HCT116 (cell line): ENCODE measurements around the gene SLC2A1. TPM values are rescaled to one million over a fixed set of nuclear protein-coding genes. Genes with fewer than 3 reads are reported as not detected.

Experiments used
- ATAC-seq: fragments of 200-7000 bp; cut with Tn5 transposase; 2 replicates; pipeline ENCODE4 v1.9.1; 2020; ENCODE audit warnings: mild to moderate bottlenecking, moderate library complexity
- BruUV-seq: library from RNA; stranded (reverse); fragments of 400-500 nt; replicated peaks from 2 replicates; lab custom pipeline; 2021; lab: Mats Ljungman, UMichigan
- CTCF ChIA-PET: fragments of 300-600 bp; sonication (Branson Sonifier 250); formaldehyde crosslinking; loops from one replicate; lab custom pipeline; 2021; ENCODE audit warnings: antibody characterized with exemption; lab: Charles Lee
- POLR2A ChIA-PET: fragments of 300-600, 350-600 bp; sonication (Branson Sonifier 250); formaldehyde crosslinking; loops from one replicate; lab custom pipeline; 2021; ENCODE audit warnings: antibody characterized with exemption; lab: Charles Lee
- RAD21 ChIA-PET, 2 experiments: fragments of 300-600 bp; sonication (Branson Sonifier 250); formaldehyde crosslinking; loops; one replicate each; lab custom pipeline; 2023; ENCODE audit warnings: low total read pairs in 2 of 2; ENCODE audit not compliant: uncharacterized antibody in 2 of 2, unreplicated experiment in 2 of 2, low non-redundant PET in 1 of 2; lab: Charles Lee
- DNase-seq: peaks from one replicate; pipeline ENCODE4 v3.0.0-alpha.2; 2010; ENCODE audit warnings: low read depth, low spot score
- H2AFZ ChIP-seq: fragments of 200-600 bp; shearing (Covaris generic), sonication (generic); 2 replicates; pipeline ENCODE4 v1.6.1; 2017; ENCODE audit warnings: low read depth, mixed run types, mixed read lengths, antibody characterized with exemption, low read length; ENCODE audit not compliant: poor library complexity, severe bottlenecking
- H3K27ac ChIP-seq: 2 replicates; pipeline ENCODE4 v1.5.1; 2012; ENCODE audit warnings: low read depth, low read length
- H3K27me3 ChIP-seq: fragments of 200-600 bp; sonication (generic); 2 replicates; pipeline ENCODE4 v1.6.1; 2016; ENCODE audit warnings: mixed run types, low read length, mixed read lengths; ENCODE audit not compliant: insufficient read depth
- H3K36me3 ChIP-seq, 2 experiments: fragments of 200-500 bp in 1 of 2; fragments of 200-600 bp in 1 of 2; sonication (Bioruptor generic) in 1 of 2; sonication (generic) in 1 of 2; 2 replicates each; pipeline versions ENCODE4 v1.5.1 to v1.6.1; 2014 to 2016; ENCODE audit warnings: low read length in 2 of 2, inconsistent platforms in 1 of 2, mixed read lengths in 1 of 2, mixed run types in 1 of 2; ENCODE audit not compliant: insufficient read depth in 2 of 2, control insufficient read depth in 1 of 2
- H3K4me1 ChIP-seq, 2 experiments: fragments of 200-600 bp in 1 of 2; sonication (generic) in 1 of 2; 2 replicates each; pipeline versions ENCODE4 v1.5.1 to v1.6.1; 2012 to 2017; ENCODE audit warnings: low read length in 2 of 2, inconsistent platforms in 1 of 2, mild to moderate bottlenecking in 1 of 2, mixed read lengths in 1 of 2, mixed run types in 1 of 2, moderate library complexity in 1 of 2; ENCODE audit not compliant: insufficient read depth in 2 of 2, control insufficient read depth in 1 of 2
- H3K4me2 ChIP-seq: fragments of 200-600 bp; sonication (generic); 2 replicates; pipeline ENCODE4 v1.6.1; 2017; ENCODE audit warnings: mixed run types, low read length, mixed read lengths
- H3K4me3 ChIP-seq, 2 experiments: fragments of 200-600 bp in 1 of 2; sonication (generic) in 1 of 2; replicated peaks in 1 of 2; 2 replicates each; pipeline ENCODE4 v1.5.1; 2011 to 2016; ENCODE audit warnings: low read length in 2 of 2, control low read depth in 1 of 2, low read depth in 1 of 2, mild to moderate bottlenecking in 1 of 2, mixed read lengths in 1 of 2, mixed run types in 1 of 2
- H3K79me2 ChIP-seq: fragments of 200-600 bp; sonication (generic); 2 replicates; pipeline ENCODE4 v1.6.1; 2017; ENCODE audit warnings: mild to moderate bottlenecking, mixed run types, low read length, moderate library complexity, mixed read lengths; ENCODE audit not compliant: insufficient read depth
- H3K9ac ChIP-seq: fragments of 200-600 bp; sonication (generic); 2 replicates; pipeline ENCODE4 v1.6.1; 2016; ENCODE audit warnings: low read length, mixed read lengths
- H3K9me2 ChIP-seq: fragments of 200-600 bp; sonication (generic), shearing (Covaris generic); 2 replicates; pipeline ENCODE4 v1.6.1; 2017; ENCODE audit warnings: mixed run types, mild to moderate bottlenecking, moderate library complexity; ENCODE audit not compliant: insufficient read depth
- H3K9me3 ChIP-seq, 2 experiments: fragments of 200-500 bp in 1 of 2; fragments of 200-600 bp in 1 of 2; sonication (Bioruptor generic) in 1 of 2; sonication (generic) in 1 of 2; 2 replicates each; pipeline ENCODE4 v1.6.1; 2014 to 2017; ENCODE audit warnings: low read length in 2 of 2, mixed read lengths in 2 of 2, inconsistent platforms in 1 of 2, low read depth in 1 of 2, mild to moderate bottlenecking in 1 of 2, mixed run types in 1 of 2, moderate library complexity in 1 of 2; ENCODE audit not compliant: control insufficient read depth in 1 of 2, insufficient read depth in 1 of 2
- H4K20me1 ChIP-seq: fragments of 200-600 bp; sonication (generic), shearing (Covaris generic); 2 replicates; pipeline ENCODE4 v1.6.1; 2017; ENCODE audit warnings: mixed run types, mild to moderate bottlenecking, moderate library complexity; ENCODE audit not compliant: insufficient read depth
- CEBPB ChIP-seq: IDR thresholded peaks from 2 replicates; pipeline ENCODE4 v1.6.1; 2012; ENCODE audit warnings: low read depth
- ELF1 ChIP-seq: IDR thresholded peaks from 2 replicates; pipeline ENCODE4 v1.6.1; 2012; ENCODE audit warnings: low read depth, borderline replicate concordance
- EZH2phosphoT487 ChIP-seq: fragments of 200-600 bp; IDR thresholded peaks from 2 replicates; pipeline ENCODE4 v1.6.1; 2018; ENCODE audit warnings: antibody characterized with exemption, borderline replicate concordance
- RAD21 ChIP-seq: IDR thresholded peaks from 2 replicates; pipeline ENCODE4 v1.6.1; 2012; ENCODE audit warnings: low read depth, mild to moderate bottlenecking
- SRF ChIP-seq: IDR thresholded peaks from 2 replicates; pipeline ENCODE4 v1.6.1; 2012; ENCODE audit warnings: low read depth
- TCF7L2 ChIP-seq: IDR thresholded peaks from 2 replicates; pipeline ENCODE4 v1.7.0; 2011; ENCODE audit warnings: borderline replicate concordance, inconsistent platforms; ENCODE audit not compliant: insufficient read depth, insufficient read length; ENCODE audit errors: extremely low read depth
- ZBTB33 ChIP-seq: IDR thresholded peaks from 2 replicates; pipeline ENCODE4 v1.6.1; 2011; ENCODE audit warnings: mild to moderate bottlenecking, low read length, moderate library complexity; ENCODE audit not compliant: insufficient replicate concordance; ENCODE audit errors: extremely low read depth
- ZFX ChIP-seq: fragments of 450-650 bp; IDR thresholded peaks from 2 replicates; pipeline ENCODE4 v1.6.1; 2017
- ZNF274 ChIP-seq: fragments of 200-500 bp; sonication (Bioruptor generic); IDR thresholded peaks from 2 replicates; pipeline ENCODE4 v1.6.1; 2014; ENCODE audit warnings: mild to moderate bottlenecking, low read depth, low read length, inconsistent platforms
- intact Hi-C: fragments of 100-400 bp; cut with micrococcal nuclease; formaldehyde crosslinking; loops from 2 replicates; pipeline ENCODE4 v1.10.0; 2022
- total RNA-seq: library from RNA; stranded (reverse); gene quantifications from one replicate; pipeline ENCODE4 v1.2.1, GENCODE V29; 2021; ENCODE audit not compliant: unreplicated experiment

Gene SLC2A1
- total RNA-seq, 1 experiment from 2014 or later: 248 TPM

DNA sequence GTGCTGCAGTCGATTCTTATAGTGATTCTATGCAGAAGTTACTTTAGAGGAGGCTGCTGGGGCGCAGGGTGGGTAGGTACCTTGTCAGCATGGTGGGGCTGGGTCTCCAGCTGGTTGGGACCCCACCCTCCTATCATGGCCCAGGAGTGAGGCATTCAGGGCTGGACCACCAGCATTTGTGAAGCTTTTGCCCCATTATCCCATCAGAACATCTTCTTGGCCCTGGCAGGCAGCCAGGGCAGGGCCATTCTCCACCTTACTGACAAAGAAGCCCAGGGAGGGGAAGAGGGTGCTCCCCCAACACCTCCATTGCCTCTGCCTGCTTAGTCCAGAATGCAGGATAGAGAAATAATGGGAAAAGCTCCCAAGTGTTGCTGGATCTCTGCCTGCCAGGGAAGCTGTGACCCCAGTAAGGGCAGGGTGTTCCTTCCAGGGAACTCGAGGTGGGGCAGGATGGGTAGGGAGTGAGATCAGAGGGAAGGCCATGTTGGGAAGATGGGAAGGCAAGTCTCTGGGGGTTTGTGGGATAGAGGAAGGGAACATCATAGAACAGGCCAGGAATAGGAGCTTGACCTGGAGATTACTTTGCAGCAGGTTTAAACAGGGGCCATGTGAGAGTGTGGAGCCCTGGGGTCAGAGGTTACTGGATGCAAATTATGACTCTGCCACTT is 16.2 kb upstream of the SLC2A1 start:
- H3K4me1 ChIP-seq: peaks cover 0 to 13% of the 10 kb centered on the region in 2 experiments; a peak in 1 of 4 replicates

More for the DNA sequence above, 16.2 kb upstream of the SLC2A1 start:
- DNase-seq (no peak), ATAC-seq (no peak)
- Histone ChIP-seq H3K9me3 (no peaks in the 10 kb centered on the region), H4K20me1 (no peaks in the 10 kb centered on the region), H3K4me2 (no peak overlapping the region), H3K9me2 (no peaks in the 10 kb centered on the region), H3K27me3 (no peaks in the 10 kb centered on the region), H3K4me3 (no peak overlapping the region), H3K79me2 (no peaks in the 10 kb centered on the region), H3K9ac (no peak overlapping the region), H2AFZ (no peak overlapping the region), H3K36me3 (no peaks in the 10 kb centered on the region; a peak in 1 of 4 replicates), H3K27ac (no peak overlapping the region)
- ChIA-PET CTCF (no interaction called here), RAD21 (no interaction called here), POLR2A (no interaction called here)
- TF ChIP-seq ZBTB33 (no peak), SRF (no peak), RAD21 (no peak), TCF7L2 (no peak), CEBPB (no peak), EZH2phosphoT487 (no peak), ZNF274 (no peak), ELF1 (no peak), ZFX (no peak)
- BruUV-seq: no TSS peak
- intact Hi-C loops: no loop called here
